DMS79 (cell line): Measurements from ENCODE around the gene XAB2.
"Not testable (repeated sequence)": the region's sequence is repeated elsewhere in the genome, so short reads cannot be mapped to it uniquely, and the experiment has no call there.

Experiments used
- DNase-seq: peaks from one replicate; lab custom pipeline; 2025; lab: John Stamatoyannopoulos, UW

XAB2 gene

DNA sequence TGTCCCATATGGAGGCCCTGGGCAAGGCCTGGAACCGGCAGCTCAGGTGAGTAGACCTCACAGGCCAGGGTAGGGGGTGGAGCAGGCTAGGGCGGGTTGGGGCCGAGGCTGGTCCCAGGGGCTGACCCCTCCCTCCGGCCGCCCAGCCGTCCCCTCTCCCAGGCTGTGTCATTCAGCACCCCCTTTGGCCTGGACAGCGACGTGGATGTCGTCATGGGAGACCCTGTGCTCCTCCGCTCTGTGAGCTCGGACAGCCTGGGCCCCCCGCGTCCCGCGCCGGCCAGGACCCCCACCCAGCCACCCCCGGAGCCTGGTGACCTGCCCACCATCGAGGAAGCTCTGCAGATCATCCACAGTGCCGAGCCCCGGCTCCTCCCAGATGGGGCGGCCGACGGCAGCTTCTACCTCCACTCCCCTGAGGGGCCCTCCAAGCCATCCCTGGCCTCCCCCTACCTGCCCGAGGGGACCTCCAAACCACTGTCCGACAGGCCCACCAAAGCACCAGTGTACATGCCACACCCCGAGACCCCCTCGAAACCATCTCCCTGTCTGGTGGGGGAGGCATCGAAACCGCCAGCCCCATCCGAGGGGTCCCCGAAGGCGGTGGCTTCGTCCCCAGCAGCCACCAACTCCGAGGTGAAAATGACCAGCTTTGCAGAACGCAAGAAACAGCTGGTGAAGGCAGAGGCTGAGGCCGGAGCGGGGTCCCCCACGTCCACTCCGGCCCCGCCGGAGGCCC is 17.6 kb downstream of the XAB2 start:
- DNase-seq, result no peak

DNA sequence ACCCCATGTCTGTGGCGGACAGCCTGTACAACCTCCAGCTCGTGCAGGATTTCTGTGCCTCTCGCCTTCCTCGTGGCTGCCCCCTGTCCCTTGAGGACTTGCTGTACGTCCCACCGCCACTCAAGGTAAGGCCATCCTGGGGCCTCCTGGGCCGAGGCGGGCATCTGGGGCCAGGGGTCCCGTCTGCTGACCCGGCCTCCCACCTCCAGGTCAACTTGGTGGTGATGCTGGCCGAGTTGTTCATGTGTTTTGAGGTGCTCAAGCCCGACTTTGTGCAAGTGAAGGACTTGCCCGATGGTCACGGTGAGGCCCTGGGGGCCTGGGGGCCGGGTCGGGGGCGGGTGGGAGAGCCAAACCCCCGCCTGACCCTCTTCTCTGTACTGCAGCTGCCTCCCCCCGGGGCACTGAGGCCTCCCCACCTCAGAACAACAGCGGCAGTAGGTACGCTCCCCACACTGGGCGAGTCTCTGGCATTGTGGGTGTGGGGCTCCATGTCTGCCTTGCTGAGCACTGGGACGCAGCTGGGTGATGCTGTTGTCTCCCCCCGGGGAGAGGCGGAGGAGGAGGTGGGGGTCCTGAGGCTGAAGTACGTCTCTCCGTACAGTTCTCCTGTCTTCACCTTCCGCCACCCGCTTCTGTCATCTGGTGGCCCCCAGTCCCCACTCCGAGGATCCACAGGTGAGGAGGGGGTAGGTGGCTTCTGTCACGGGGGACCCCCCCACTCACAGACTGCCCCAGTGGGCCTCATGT is 18.7 kb downstream of the XAB2 start:
- no peak for DNase-seq

DNA sequence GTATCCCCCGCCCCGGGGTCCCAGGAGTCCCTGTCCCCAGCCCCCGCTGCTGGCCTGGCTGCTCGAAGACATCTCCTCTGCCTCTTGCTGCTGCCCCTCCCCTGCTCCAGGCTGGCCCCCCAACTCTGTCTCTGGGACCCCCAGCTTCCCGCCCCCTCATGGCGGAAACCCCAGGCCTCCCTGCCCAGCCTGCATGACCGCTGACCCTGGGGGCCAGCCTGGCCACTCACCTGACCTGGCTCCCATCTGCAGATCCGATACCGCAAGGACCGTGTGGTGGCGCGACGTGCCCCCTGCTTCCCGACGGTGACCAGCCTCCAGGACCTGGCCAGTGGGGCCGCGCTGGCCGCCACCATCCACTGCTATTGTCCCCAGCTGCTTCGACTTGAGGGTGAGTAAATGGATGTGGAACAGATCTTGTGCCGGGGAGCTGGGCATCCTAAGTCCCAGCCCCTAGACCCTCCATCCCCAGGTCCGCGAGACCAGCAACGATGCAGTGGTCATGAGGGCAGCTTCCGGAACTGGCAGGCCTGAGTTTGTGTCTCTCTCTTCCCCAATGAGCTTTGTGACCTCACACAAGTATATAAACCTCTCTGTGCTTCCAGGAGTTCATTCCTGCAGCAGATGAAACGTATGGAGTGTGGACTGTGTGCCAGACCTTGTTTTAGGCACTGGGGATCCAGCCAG is 21.3 kb downstream of the XAB2 start:
- DNase-seq, result no peak

DNA sequence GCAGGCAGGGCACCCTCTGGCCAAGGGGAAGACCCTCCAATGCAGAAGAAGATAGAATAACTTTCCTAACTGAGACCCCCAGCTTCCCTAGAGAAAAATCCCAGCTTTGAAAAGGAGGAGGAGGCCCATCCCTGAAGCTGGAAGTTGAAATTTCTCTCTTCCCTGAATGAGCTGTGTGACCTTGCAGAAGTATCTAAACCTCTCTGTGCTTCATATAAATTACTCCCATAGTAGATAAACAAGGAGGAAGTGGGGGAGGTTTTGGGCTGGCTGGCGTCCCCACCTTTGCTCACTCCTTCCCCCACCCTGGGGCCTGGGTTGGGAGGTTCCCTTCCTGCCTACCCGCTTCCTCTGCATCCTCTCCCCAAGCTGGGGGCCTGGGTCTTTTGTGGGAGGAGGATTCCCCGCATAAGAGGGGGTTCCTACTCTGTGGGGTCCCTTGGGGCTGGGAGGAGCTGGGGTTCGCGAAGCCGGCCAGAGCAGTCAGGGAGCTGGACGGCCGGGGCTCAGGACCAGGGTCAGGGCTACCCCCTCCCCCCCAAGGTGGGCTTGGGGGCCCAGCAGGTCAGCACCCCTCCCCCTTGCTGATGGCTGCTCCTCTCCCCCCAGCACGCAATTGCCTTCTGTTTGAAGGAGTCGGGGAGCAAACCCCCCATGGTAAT is 22.0 kb downstream of the XAB2 start:
- DNase-seq, result no peak

DNA sequence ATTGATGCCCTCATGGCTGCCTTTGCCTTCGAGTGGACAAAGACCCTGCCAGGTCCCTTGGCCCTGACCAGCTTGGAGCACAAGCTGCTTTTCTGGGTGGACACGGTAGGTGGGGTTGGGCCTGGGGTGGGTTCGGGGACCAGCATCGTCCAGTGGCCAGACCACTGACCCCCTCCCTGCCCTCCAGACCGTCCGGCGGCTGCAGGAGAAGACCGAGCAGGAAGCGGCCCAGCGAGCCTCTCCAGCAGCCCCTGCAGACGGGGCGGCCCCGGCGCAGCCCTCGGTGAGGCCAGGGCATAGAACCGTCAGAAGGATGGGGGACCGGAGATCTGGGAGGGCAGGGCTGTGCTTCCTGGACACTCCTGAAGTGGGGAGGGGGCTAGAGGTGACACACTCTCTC is 23.1 kb downstream of the XAB2 start:
- DNase-seq, result no peak

DNA sequence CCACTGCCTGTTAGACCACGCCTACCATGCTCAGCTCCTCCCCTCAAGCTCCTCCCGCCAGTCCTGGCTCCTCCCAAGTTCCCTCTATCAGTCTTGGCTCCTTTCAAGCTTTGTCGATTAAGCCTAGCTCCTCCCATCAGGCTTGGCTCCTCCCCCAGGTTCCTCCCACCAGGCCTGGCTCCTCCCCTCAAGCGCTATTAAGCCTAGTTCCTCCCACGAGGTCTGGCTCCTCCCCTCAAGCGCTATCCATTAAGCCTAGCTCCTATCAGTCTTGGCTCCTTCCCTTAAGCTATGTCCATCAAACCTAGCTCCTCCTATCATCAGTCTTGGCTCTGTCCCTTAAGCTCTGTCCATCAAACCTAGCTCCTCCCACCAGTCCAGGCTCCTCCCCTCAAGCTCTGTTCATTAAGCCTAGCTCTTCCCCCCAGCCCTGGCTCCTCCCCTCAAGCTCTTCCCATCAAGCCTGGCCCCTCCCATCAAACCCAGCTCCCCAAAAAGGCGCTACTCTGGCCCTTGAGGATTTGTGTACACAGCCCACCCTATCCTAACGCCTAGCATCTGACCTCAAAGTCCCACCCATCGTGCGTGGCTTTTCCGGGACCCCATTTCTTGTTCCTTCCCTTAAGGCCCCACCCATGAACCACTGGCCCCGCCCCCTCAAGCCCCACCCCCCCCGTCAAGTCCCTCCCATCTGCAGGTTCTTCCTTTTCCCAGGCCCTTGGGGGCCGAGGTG is 23.7 kb downstream of the XAB2 start:
- no peak for DNase-seq

DNA sequence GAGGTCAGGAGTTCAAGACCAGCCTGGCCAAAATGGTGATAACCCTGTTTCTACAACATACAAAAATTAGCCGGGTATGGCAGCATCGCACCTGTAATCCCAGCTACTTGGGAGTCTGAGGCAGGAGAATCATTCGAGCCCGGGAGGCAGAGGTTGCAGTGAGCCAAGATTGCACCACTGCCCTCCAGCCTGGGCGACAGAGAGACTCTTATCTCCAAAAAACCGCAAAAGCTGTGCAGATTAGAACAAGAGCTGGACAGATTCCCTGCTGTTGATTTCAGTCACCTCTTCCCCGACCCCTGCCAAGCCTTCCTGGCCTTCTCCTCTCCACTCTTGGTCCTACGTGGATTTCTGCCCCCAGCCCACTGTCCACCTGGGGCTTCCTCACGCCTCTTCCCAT is 25.4 kb downstream of the XAB2 start:
- DNase-seq, result no peak

DNA sequence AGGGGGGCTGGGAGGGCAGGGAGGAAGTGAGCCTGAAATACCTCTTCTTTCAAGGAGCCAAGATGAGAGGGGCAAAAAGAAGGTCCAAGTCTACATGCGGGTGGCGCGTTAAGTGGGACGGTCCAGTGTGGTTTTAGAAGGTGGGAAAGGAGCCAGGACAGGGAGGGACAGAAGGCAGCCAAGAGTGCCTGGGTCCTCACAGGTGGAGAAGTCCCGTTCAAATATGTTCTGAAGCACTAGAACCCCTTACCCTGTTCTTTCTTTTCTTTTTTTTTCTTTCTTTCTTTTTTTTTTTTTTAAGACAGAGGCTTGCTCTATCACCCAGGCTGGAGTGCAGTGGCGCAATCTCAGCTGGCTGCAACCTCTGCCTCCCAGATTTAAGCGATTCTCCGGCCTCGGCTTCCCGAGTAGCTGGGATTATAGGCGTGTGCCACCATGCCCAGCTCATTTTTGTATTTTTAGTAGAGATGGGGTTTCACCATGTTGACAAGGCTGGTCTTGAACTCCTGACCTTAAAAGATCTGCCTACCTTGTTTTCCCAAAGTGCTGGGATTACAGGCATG is 26.3 kb downstream of the XAB2 start:
- no peak for DNase-seq

DNA sequence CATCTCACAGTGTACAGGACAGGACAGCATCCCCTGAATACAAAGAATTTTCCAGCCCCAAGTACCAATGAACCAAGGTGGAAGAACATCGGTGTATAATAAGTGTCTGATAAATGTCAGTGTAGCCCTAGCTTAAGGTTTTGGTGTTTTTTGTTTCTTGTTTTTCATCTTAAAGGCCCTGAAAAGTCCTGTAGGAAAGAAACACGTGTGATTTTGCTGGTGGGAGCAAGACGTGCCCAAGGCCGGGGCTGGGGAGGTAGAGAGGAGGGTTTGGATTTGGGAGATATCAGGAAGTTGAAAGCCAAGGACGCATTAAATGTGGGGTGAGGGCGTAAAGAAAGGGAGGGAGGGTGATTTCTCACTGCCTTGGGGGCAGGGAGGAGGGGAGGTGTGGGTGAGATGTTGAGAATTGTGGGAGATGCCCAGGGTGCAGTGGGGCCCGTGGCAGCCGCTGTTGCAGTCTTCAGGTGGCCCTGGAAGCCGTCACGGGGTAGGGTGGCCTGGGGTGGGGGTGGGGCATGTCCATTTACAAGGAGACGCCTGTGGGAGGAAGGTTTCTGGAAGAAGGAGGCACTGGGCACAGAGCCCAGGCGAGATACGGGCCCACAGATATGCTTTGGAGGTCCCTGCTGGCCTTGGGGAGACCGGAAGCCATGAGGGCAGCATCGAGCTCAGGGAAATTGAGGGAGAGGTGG is 27.0 kb downstream of the XAB2 start:
- peak; percentile 39 for DNase-seq

DNA sequence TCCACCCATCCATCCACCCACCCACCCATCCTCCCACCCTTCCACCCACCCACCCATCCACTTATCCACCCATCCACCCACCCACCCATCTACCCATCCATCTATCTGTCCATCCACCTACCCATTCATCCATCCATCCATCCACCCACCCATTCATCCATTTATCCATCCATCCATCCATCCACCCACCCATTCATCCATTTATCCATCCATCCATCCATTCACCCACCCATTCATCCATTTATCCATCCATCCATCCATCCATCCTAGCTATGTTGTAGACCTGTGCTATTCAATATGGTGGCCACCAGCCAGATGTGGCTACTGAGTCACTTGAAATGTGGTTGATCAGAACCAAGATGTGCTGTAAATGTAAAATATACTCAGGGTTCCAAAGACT is 28.6 kb downstream of the XAB2 start:
- DNase-seq, result no peak

DNA sequence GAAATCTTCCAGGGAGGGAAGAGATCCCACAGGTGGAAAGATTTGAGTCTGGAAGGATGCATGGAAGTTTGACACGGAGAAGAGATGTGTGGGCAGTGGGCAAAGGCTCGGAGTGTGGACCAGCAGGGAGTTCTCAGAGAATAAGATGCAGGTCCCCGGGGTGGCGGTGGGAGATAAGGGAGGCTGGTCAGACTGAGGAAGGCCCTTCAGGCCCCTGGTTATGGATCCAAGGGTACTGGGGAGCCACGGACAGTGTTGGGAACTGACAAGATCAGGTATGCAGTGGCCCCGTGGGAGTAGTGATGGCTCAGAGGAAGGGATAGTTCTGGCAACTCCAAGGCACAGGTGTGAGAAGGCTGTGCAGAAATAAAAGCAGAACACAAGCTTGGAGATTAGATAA is 31.2 kb downstream of the XAB2 start:
- no peak for DNase-seq

DNA sequence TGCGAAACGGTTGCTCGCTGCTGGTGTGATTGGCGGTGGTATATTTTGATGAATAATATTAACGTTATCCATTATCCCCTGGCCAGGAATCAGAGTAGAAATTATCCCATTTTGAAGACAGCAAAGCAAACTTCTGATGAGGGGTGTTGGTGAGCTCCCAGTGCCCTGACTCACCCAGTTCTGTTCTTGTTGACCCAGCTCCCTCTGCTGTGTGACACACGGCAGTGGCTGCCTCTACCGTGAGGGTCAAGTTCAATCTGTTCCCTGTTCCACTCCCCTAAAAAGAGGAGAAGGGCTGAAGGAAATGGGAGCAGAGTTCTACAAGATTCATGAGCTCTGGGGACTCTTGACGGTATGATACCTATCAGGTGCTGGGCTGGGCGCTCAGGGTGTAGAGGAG is 31.7 kb downstream of the XAB2 start:
- no peak for DNase-seq

DNA sequence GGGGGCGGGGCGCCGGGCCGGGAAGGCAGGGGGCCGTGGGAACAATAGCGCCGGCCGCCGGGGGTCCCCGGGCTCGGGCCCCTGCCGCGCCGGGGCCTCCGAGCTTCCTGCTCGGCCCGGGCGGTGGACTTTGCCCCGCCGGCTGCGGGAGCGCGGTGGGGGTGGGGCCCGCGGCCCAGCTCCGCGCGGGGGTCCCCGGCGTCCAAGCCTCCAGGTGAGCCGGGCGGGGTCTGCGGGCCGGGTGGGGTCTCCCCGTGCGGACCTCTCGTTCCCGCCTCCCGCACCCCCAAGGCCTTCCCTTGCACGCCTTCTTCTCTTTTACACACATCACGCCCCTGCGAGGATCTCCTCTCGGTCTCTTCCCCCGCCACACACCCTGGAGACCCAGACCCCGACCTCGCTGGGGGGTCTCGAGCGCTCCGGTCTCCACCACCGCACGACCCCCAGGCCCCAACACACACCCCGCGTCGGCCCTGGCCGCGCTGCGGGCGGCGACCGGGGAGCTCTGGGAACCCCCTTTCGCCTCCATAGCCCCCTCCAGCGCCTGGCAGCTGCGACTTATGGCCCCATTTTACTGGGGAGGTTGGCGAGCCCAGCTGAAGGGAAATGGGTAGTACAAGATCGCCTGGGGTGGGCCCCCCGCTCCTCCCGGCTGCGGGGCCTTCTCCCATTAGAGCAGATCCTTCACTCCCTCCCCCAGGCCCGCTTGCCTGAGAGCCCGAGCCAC is 33.0 kb downstream of the XAB2 start:
- no peak for DNase-seq

DNA sequence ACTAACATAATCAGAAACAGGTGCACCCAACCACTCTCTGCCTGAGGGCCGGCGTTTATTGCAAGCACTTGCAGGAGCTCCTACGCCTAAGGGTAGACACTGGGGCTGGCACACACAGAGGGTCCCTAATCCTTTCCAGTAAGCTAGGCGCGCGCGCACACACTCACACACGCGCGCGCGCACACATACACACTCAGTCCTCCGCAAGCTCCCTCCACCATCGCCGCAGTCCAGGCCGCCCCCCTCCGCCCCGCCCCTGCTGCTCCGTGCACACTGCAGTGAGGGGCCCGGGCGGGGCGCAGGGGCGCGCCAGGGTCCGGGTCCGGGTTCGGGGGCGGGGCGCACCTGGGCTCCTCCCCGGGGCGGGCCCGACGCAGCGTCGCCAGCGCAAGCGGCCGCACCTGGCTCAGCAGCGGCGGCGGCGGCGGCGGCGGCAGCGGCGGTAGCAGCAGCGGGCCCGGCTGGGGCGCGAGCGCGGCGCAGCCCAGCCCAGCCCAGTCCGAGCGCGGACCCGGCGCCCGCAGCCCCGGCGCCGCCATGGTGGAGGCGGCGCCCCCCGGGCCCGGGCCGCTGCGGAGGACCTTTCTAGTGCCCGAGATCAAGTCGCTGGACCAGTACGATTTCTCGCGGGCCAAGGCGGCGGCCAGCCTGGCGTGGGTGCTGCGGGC is 33.7 kb downstream of the XAB2 start, which contains the start of gene CAMSAP3:
Gene CAMSAP3, plus strand, starts transcription at position 398 of the 668 bp plus-strand sequence. Its CDS starts 140 bp downstream, at position 538.
- peak; percentile 77 for DNase-seq

DNA sequence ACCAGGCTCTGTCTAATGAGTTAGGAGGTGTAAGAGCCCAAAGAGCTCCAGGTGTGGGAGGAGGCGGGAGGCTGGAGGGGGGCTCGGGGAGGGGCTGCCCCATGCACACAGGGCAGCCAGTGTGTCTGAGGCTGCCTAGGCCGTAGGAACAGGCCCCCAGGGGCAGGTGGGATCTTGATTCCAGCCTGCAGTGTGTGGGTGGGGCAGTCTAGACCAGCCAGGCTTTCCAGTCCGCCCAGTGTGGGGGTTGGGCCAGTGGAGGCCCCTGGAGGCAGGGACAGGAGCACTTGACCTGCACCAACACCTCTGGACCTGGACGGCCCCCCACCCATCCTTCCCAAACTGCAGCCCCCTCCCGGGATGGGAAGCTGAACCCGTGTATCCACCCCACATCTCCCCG is 39.1 kb downstream of the XAB2 start:
- DNase-seq, result no peak

DNA sequence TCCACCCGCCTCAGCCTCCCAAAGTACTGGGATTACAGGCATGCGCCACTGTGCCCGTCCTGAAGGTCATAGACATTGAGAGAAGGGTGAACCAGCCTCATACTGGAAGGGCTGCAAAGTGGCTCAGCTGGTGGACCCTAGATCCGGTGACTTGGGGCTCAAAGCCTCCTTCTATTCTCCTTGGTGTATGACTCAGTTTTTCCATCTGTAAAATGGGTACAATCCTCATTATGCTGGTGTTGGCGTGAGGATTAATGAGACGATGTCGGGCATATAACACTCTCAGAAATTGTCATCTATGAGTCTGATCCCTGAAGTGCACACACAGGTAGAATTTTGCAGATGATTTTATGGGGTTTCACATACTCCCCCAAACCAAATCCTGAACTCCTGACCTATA is 39.5 kb downstream of the XAB2 start:
- DNase-seq, result no peak

DNA sequence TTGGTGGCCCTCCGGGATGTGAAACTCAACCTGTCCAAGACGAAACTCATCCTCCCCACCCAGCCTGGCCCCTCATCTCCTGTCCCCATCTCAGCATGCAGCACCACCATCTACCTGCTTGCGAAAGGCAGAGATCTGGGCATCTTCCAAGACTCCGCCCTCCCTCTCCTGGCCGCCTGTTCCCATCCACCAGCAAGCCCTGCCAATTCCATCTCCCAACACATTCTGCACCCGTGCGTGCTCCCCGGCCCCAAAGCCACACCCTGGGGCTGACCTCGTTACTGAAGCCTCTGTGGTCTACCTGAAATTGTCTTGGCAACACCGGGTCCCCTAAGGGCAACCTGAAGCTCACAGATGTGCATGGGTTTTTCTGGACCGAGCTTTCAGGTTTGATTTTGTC is 46.9 kb downstream of the XAB2 start:
- no peak for DNase-seq

DNA sequence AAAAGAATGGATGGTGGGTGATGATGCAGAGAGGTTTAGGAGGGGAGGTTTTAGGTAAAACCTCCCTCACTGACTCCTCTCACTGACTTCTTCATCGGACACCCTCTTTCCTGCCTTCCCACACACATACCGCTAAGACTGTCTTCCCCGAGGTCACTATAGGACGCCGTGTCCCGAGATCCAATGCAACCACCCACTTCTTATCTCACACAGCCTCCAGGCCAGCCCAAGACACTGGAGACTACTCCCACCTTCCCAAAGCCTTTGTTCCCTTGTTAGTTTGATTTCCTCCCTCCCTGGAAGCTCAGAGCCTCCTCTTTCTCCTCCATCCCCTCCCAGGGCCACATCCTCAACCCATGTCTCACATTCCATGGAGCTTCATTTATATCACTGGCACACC is 50.2 kb downstream of the XAB2 start:
- no peak for DNase-seq

DNA sequence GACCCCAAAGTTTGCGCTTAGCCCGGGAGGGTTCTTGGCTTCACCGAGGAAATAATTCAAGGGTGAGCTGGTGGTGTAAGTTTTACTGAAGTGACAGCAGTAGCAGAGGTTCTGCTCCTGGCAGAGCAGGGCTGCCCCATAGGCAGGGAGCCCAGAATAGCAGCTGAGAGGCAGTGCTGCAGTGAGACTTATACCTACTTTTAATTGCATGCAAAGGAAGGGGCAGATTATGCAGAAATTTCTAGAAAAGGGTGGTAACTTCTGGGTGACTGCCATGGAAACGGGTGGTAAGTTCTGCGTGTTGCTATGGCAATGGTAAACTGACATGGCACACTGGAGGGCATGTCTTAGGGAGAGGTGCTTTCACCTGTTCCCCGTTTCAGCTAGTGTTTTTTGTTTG is 51.2 kb downstream of the XAB2 start:
- DNase-seq, result no peak

DNA sequence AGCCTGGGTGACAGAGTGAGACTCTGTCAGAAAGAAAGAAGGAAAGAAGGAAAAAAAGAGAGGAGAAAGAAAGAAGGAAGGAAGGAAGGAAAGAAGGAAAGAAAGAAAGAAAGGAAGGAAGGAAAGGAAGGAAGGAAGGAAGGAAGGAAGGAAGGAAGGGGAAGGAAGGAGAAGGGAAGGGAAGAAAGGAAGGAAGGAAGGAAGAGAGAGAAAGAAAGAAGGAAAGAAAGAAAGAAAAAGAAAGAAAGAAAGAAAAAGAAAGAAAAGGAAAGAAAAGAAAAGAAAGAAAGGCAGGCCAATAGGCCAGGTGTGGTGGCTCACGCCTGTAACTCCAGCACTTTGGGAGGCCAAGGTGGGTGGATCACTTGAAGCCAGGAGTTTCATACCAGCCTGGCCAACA is 51.9 kb downstream of the XAB2 start:
- not testable (repeated sequence) for DNase-seq
